Stomach (tissue), 4 donors: ENCODE measurements around the gene BMPR1B.

Experiments
- POLR2A ChIP-seq, 4 donors: fragments of 450-650 bp; IDR thresholded peaks; one replicate each; pipeline ENCODE4 v1.6.1; 2016; ENCODE audit warnings: antibody characterized with exemption in 4 of 4, control low read depth in 2 of 4, mild to moderate bottlenecking in 1 of 4, moderate library complexity in 1 of 4
- TF ChIP-seq, protein P1 (sequence below), 7 experiments: fragments of 450-650 bp in 4 of 7; fragments of 200-600 bp in 3 of 7; sonication (generic) in 3 of 7; IDR thresholded peaks; one replicate each; pipeline ENCODE4 v1.5.1; 2016 to 2019; ENCODE audit warnings: antibody characterized with exemption in 7 of 7, control low read depth in 2 of 7, mild to moderate bottlenecking in 1 of 7

GRCh38 chr4:94941706-94942105 is 184.0 kb downstream of the BMPR1B start:
- TF ChIP-seq, protein P1, sequence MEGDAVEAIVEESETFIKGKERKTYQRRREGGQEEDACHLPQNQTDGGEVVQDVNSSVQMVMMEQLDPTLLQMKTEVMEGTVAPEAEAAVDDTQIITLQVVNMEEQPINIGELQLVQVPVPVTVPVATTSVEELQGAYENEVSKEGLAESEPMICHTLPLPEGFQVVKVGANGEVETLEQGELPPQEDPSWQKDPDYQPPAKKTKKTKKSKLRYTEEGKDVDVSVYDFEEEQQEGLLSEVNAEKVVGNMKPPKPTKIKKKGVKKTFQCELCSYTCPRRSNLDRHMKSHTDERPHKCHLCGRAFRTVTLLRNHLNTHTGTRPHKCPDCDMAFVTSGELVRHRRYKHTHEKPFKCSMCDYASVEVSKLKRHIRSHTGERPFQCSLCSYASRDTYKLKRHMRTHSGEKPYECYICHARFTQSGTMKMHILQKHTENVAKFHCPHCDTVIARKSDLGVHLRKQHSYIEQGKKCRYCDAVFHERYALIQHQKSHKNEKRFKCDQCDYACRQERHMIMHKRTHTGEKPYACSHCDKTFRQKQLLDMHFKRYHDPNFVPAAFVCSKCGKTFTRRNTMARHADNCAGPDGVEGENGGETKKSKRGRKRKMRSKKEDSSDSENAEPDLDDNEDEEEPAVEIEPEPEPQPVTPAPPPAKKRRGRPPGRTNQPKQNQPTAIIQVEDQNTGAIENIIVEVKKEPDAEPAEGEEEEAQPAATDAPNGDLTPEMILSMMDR (IDR thresholded peaks at IDR 0.05), result no peak
- no peak for TF ChIP-seq POLR2A (IDR thresholded peaks at IDR 0.05)
